AG04449 (cell line): ENCODE results near the gene TEX35.

ENCODE experiments used
- CTCF ChIA-PET: fragments of 350-600 bp; formaldehyde crosslinking; extraction: SDS; loops from one replicate; lab custom pipeline; 2021; ENCODE audit warnings: antibody characterized with exemption; lab: Yijun Ruan, JAX
- POLR2A ChIA-PET: fragments of 400-600, 350-600 bp; formaldehyde crosslinking; extraction: SDS; loops from one replicate; lab custom pipeline; 2020; ENCODE audit warnings: antibody characterized with exemption, inconsistent platforms; lab: Yijun Ruan, JAX
- DNase-seq: peaks from one replicate; pipeline ENCODE4 v3.0.0-alpha.2; 2010; ENCODE audit warnings: low read depth, low spot score
- H3K4me3 ChIP-seq: 2 replicates; pipeline ENCODE4 v1.5.1; 2011; ENCODE audit warnings: low read depth, mild to moderate bottlenecking, control low read depth, low read length
- CTCF ChIP-seq: IDR thresholded peaks from one replicate; pipeline ENCODE4 v1.5.1; 2011; ENCODE audit warnings: mild to moderate bottlenecking, moderate library complexity, low read length, control low read depth, inconsistent platforms; ENCODE audit not compliant: insufficient read depth; ENCODE audit errors: missing control alignments

Gene TEX35

GRCh38 chr1:178506177-178506576, 6.7 kb upstream of the TEX35 start:
- ChIA-PET CTCF (interaction anchor here (1.6 kb wide), 1 partner anchor 206 kb away, joined by 9 read pairs; no protein-coding TSS in a partner anchor), POLR2A (no interaction called here)
- H3K4me3 ChIP-seq, result no peak overlapping the region
- DNase-seq, result no peak
- TF ChIP-seq CTCF, result no peak

- POLR2A ChIA-PET, result no interaction called here
- no peak for DNase-seq
- no peak for TF ChIP-seq CTCF
- CTCF ChIA-PET, result interaction anchor here (1.1 to 1.7 kb wide), 4 partner anchors 24 to 496 kb away, joined by 3 to 9 read pairs (median 6); no protein-coding TSS in a partner anchor
- no peak overlapping the region for H3K4me3 ChIP-seq
Measured at GRCh38 chr1:178506669-178507068, 6.2 kb upstream of the TEX35 start.

GRCh38 chr1:178509414-178510007, 3.4 kb upstream of the TEX35 start:
- ChIA-PET CTCF (interaction anchor here (3.1 to 15.2 kb wide), 2 partner anchors 8 to 493 kb away, joined by 10 to 205 read pairs; no protein-coding TSS in a partner anchor), POLR2A (no interaction called here)

GRCh38 chr1:178510155-178510554, 2.8 kb upstream of the TEX35 start:
- ChIA-PET POLR2A (no interaction called here), CTCF (interaction anchor here (3.1 to 15.2 kb wide), 2 partner anchors 9 to 493 kb away, joined by 10 to 205 read pairs; no protein-coding TSS in a partner anchor)
- DNase-seq, result no peak
- no peak for TF ChIP-seq CTCF
- no peak overlapping the region for H3K4me3 ChIP-seq

More at GRCh38 chr1:178509414-178510007, 3.4 kb upstream of the TEX35 start:
- no peak overlapping the region for H3K4me3 ChIP-seq
- DNase-seq, result no peak
- TF ChIP-seq CTCF, result no peak

GRCh38 chr1:178513278-178513983, 522 bp downstream of the TEX35 start:
- ChIA-PET POLR2A (no interaction called here), CTCF (interaction anchor here (1.1 to 15.2 kb wide), 4 partner anchors 12 to 203 kb away, joined by 3 to 205 read pairs (median 4); no protein-coding TSS in a partner anchor)
- no peak for DNase-seq
- TF ChIP-seq CTCF, result peak; percentile 2
- no peak overlapping the region for H3K4me3 ChIP-seq

GRCh38 chr1:178516110-178516509, 3.2 kb downstream of the TEX35 start:
- POLR2A ChIA-PET, result no interaction called here
- CTCF ChIA-PET, result interaction anchor here (0.9 to 15.2 kb wide), 6 partner anchors 11 to 217 kb away, joined by 3 to 205 read pairs (median 6); no protein-coding TSS in a partner anchor
- H3K4me3 ChIP-seq, result no peak overlapping the region
- TF ChIP-seq CTCF, result no peak
- no peak for DNase-seq
